Forelimb muscle (tissue), 1 donor: ENCODE results near the gene MRPL53. TPM values are rescaled to one million over a fixed set of nuclear protein-coding genes. Genes with fewer than 3 reads are reported as not detected.
"Not testable (repeated sequence)": the region's sequence is repeated elsewhere in the genome, so short reads cannot be mapped to it uniquely, and the experiment has no call there.

Source experiments
- DNase-seq: peaks from one replicate; pipeline ENCODE4 v3.0.0-alpha.2; 2013; ENCODE audit warnings: low read depth
- polyA plus RNA-seq: library from polyadenylated mRNA; unstranded; fragments of 120-200 nt; gene quantifications from one replicate; pipeline ENCODE4 v1.2.1, GENCODE V29; 2013; ENCODE audit not compliant: insufficient read length

MRPL53 gene
- polyA plus RNA-seq, 1 donor = 66.9 TPM

DNA sequence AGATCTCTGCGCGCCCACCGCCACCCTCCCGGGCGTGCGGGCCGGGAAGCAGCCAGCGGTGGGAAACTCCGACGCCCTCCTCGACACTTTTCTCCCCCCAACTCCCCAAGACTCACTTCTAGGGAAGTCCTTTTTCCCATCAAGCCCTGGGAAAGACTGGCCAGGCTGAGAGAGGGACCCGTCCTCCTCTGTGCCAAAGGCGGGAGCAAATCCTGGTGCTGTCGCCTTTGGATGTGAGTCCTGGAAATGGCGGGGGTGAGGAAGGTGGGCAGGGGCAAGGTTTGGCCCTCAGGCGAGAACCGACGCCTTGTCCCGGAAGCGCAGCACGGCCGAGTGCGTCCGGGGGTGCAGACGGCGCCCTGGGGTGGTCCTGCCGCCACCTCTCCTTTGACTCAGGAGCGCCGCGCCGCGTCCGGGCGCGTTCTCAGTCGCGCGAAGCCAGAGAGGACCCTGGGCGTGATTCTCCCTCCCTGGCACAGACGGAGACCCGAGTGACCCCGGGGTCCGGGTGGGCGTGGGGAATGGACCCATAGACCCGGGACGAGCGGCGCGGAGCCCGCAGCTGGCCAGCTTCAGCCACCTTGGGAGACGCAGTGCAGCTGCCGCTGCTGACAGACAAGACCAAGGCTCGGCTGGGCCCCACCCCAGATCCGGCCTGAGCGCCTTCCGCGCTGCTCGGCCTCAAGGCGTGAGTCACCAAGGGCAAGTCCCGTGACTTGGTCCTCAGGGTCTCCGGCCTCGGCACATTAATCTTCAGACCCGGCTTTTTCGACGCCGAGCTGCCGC is 30.4 kb upstream of the MRPL53 start:
- no peak for DNase-seq

DNA sequence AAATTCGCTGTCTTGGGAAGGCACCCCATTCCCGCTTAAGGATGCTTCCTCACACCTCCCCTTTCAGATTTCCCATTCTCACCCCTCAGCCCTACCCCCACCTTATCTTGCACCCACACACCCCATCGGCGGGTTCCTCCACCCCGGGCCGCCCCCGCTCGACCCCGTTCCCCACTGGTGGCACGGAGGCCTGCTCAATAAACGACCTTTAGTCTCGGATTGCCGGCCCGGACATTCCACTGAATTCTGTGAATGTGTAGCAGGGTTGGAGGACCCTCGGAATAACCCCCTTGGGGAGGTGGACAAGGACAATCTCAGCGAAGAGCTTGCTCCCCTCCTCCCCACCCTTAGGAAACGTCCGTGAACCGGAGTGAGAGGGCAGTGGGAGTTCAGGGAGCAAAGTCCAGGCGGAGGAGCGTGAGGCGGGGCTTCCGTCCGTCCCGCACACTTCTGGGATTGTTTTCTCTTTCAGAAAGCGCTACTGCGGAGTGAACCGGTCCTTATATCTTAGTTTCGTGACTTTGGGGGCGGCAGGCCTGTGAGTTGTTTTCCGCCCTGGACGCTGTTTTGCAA is 29.8 kb upstream of the MRPL53 start:
- no peak for DNase-seq

DNA sequence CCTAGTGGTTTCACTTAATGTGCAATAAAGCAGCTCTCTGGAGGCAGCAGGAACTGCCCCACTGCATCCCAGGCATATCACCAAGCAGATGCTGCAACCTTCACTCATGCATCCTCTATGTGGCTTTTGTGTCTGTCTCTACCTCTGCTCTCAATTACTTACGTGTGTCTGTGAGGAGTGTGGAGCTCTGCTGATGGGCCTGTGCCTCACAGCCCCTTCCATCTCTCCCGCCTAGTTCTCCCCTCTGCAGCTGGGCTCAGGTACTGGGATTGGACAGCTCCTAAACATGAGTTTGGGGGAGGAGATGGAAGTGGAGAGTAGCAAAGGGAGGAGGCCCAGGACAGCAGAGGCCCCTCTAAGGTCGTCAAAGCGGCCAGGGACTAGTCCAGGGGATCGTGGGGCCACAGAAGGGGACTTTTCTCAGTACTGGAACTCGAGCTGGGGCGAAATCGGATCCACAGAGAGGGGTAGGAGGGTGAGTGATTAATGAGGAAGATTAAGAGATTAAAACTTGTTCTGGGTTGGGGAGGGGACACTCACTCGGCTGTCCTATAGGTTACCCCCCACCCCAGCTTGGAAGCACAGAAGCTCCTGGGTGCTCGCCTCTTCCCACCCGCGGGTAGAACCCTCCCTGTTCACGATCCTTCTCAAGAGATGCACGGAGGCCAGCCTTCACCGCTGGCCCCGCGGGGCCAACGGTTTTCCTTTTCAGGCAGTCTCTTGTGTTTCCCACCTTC is 29.0 kb upstream of the MRPL53 start:
- DNase-seq = no peak

DNA sequence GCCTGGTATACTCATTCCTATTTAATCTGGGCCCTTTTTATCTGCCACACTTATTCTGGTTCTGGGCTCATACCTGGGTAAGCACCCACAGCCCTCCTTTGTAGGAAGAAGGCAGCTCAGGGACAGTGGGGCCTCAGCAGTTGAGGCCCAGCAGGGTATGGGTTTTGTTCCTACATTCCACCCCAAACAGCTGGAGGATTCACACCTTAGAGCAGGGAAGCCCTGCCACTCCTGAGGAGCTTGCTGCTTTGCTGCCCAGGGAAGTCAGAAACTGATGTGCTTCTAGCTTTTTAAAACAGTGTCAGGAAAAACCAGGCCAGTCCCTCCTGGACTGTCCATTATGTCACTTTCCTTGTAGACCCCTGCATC is 28.1 kb upstream of the MRPL53 start:
- DNase-seq = no peak

DNA sequence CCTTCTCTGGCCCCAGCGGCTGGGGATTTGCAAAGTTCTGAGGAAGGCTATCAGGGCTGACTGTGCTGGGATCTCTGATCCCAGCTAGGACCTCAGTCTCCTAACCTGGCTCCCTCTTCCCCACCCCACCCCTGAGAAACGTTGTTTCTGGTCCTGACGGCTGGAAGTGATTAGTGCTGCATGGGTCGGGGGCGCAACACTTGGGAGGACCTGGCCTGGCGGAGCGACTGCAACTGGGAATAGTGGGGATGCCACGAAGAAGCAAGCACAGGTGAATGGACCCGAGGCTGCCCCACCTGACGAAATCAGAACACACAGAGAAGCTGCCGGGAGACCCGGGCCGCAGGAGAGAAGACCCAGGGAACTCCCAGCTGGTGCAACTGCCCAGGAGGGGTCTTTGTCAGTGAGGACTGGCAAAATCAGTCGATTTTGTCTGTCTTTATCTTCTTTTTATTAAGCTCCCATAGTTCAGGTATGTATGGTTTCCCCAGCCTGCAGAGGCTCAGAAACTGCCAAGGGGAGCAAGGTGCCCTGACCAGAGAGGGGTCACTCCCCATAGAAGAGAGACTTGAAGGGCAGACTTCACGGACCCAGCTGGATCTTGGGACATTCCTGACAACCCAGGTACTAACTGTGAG is 27.6 kb upstream of the MRPL53 start:
- DNase-seq = no peak

DNA sequence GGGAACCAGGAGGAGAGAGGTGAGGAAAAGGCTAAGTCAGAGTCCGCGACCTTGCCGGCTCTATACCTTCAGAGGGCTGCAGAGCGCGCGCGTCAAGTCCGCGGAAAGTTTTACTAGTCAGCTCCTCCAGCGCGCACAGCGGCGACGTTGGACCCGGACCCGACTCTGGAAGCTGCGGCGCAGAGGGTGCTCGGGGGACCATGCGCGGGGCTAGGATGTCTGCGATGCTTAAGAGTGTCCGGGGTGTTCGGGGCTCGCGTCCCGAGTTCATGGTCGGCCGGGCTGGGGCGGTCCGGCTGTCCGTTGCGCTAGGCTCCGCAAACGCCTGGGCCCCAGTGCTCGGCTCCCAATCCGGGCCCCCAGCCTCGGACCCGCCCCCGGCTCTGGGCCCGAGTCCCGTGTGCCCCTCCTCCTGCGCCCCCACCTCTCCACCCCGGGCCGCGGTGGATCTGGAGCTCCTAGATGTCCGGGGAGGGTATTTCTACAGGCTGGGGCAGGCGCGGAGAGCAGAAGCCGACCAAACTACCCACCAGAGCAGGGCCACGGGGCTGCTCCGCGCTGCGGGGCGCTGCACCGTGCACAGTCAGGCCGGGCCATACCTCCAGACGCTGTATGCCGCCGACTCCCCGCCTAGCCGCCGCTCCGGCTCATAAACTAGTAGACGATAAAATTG is 26.9 kb upstream of the MRPL53 start, which contains the start of gene LBX2:
Gene LBX2 (minus strand): TSS at position 337 of the 673 bp plus-strand sequence. CDS start 66 bp downstream, at position 271.
- no peak for DNase-seq

DNA sequence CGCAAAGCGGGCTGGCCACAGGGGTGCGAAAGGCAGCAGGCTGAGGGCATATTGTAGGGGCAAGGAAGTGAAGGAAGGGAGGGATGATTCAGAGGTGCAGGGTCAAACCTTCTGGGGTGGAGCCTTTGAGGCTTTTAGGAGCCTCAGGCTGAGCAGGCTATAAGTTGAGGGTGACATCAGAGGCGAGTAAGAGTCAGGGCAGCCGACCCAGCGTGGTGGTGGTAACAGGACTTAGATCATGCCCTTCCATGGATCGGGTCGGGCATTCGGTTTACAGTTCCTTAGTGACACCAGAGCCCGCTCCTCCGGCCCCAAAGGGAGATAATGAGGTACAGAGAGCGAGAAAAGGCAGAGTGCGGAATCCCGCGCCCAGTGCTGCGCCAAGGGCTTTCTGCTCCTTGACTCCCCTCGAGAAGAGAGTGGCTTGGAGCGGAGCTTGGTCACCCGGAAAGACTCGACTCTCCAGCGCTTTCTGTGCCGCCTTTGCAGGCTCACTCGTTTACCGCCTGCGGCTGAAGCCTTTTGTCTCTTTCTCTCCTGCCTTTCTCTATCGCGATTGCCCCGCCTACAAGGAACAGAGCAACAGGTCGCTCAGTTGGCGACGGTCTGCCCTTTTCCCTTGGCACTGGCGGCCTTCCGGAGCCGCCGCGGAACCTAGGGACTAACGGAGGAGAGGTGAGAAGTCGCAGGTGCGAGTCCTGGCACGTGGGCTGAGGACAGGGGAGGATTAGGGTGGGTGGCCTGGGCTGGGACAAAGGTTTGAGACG is 26.2 kb upstream of the MRPL53 start:
- DNase-seq = no peak

DNA sequence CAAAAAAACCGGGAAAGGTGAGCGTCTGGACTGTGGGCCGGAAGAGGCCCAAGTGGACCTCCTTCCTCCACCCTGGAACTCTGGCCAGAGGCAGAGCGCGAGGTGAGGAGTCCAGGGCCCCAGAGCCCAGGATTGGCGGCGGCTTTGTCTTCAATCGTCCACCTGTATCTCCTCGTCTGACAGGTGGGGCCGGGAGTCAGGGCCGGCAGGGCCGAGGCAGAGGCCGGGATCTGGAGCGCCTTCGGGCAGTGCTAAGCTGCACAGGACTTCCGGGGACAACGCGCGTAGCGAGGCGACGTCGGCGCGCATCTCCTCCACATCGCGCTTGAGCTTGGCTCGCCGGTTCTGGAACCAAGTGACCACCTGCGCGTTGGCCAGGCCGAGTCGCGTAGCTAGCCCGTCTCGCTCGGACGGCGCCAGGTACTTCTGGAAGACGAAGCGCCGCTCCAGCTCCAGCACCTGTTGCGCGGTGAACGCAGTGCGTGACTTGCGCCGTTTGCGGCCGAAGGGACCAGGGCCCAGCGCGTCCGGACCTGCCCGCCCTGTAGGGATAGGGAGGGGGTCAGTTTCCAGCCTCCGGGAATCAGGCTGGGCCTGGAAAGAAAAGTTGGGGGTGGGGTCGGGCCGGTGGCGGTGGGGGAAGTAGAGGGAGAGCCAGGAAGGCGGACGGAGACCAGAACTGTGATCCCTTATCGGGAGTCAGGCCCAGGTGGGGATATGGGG is 25.5 kb upstream of the MRPL53 start:
- no peak for DNase-seq

DNA sequence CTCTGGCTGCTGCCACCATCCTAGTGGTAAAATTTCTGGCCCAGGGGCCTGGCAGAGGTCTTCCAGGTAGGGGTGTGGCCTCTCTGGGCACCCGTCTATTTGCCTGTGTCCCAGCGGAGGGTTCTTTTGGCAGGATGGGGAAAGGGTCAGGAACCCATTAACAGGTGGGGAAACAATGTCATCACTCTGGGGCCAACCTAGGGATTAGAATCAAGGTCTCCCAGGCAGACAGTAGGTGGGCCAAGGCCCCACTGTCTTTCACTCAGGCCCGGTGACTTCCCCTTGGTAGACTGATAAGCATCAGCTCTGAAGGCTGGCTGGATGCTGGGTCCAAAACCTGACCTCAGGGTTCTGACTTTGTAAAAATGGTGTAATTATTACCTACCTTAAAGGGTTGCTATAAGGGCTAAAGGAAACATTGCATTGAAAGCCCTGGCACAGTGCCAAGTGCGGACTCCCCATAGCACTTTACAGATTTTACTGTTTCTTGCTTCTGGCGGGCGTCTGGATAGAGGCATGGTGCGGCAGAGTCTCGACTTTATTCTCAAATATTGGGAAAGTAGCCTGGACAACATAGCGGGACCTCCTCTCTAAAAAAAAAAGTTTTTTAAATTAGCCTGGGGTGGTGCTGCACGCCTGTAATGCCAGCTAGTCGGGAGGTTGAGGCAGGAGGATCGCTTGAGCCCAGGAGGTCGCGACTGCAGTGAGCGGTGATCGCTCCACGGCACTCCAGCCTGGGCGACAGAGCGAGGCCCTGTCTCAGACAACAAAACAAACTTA is 24.7 kb upstream of the MRPL53 start:
- DNase-seq = no peak

DNA sequence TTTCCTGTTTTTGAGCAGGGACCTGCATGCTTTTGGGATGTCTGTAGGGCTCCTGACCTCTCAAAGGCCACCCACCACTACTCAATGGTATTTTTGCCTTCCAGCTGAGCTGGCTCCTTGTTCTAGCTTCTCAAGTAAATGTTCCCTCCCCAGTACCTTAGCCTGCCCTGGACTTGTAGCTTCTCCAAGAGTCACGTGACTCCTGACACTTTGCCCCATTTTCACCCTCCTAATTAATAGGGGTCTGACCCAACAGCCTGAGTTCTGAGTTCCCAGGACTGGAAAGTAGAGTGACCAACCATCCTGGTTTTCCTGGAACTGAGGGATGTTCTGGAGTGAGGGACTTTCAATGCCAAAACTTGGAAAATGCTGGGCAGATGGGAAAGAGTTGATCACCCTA is 23.0 kb upstream of the MRPL53 start:
- no peak for DNase-seq

DNA sequence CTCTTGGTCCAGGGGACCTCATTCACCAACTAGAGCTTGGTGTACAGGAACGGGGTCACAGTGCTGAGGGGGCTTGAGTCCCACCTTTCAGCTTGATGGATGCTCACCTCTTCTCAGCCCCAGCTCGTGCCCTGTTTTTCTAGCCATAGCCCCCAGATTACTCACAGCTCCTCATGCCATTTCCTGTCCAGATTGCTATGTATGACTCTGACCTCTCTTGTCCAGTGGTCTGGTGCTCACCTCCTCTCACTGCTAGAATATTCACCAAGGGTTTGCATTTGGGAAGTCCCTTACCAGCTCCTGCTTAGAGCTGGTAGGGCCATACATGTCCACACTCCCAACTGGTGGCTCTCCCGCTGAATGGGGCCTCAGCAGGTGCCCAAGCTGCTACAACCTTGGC is 21.1 kb upstream of the MRPL53 start:
- DNase-seq = no peak

DNA sequence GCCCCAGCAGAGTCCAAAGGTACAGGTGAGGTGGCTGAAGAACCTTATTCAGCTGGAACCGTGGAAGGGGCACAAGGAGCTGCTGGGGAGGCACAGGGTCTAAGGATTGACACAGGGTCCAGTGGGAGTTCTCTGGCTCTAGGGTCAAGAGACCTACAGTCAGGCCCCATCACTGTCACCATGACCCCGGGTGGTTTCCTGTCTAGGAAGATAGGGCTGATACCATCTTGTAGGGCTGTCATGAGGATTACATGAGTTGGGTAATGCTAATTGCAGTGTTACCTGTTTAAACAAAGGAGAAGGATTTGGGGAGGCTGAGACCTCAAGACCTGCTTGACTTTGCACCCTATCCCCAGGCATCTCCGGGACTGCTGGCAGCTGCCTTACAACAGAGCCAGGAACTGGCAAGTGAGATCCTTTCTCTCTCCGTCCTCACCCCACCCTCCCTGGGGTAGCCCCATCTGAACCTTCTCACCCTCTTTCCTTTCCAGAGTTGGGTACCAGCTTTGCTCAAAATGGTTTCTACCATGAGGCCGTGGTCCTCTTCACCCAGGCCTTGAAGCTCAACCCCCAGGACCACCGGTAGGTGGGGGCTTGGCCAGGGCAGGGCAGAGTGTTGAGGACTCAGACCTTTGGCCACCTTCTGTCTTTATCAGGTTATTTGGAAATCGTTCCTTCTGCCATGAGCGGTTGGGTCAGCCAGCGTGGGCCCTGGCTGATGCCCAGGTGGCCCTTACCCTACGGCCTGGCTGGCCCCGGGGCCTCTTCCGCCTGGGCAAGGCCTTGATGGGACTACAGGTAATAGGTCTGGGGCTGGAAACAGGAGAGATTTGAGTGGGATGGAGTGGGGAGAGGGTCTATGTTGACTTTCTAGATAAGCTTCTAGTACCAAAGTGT is 19.4 kb upstream of the MRPL53 start:
- no peak for DNase-seq

DNA sequence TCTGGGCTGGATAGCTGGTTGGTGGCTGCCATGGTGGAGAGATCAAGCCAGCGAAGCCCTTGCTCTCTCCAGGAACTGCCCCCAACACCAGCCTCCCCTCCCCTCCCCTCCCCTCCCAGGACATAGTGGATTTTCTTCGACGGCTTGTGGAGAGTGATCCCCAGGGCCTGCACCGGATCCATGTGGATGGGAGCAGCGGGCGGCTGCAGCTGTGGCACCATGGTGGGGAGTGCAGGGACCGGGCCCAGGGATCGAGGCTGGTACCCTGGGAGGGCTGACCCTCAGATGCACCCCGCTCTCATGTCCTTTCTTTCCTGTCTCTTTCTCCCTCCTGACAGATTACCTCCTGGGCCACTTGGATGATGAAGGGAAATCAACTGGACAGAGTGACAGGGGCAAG is 17.4 kb upstream of the MRPL53 start:
- no peak for DNase-seq

DNA sequence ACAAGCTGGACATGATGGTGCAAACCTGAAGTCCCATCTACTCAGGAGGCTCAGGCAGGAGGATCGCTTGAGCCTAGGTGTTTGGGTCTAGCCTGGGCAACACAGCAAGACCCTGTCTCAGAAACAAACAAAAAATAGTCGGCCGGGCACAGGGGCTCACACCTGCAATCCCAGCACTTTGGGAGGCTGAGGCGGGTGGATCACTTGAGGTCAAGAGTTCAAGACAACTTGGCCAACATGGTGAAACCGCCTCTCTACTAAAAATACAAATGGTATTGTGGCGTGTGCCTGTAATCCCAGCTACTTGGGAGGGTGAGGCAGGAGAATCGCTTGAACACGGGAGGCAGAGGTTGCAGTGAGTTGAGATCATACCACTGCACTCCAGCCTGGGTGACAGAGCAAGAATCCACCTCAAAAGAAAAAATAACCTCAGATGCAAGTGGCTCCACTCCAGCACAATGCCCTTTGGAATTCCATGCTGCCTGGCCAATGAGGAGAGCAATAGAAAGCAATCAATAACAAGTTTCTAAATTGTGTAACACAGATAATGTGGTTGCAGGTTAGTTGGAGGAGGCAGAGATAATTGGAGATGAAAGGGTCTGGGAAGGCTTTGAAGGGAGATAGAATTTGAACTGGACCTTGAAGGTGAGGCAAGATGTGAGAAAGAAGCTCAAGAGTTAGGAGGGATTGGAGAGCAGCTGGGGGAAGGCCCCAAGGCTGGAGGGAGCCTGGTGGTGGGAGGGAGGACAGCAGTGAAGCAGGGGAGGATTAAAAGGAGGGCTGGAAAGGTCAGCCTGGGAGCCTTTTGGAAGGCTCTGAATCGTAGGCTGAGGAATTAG is 16.4 kb upstream of the MRPL53 start:
- DNase-seq = no peak

DNA sequence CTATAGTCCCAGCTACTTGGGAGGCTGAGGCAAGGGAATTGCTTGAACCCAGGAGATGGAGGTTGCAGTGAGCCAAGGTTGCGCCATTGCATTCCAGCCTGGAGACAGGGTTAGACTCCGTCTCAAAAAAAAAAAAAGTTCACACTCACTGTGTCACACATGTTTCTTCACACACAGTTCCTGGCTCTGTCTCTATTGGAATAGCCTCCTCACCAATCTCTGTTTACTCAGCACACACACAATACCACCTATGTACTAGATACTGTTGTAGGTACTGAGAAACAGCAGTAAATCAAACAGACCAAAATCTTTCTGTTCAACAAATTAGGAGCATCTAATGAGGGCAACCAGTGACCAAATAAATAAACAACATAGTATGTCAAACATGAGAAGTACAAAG is 13.7 kb upstream of the MRPL53 start:
- no peak for DNase-seq

DNA sequence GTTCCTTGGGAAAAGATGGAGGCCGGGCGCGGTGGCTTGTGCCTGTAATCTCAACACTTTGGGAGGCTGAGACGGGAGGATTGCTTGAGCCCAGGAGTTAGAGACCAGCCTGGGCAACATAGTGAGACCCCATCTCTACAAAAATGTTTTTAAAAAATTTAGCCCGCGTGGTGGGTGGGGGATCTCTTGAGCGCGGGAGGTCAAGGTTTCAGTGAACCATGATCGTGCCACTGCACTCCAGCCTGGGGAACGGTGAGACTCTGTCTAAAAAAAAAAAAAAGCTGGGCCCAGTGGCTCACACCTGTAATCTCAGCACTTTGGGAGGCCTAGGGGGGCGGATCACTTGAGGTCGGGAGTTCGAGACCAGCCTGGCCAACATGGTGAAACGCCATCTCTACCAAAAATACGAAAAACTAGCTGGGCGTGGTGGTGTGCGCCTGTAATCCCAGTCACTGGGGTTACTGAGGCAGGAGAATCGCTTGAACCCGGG is 11.2 kb upstream of the MRPL53 start:
- not testable (repeated sequence) for DNase-seq
